ENCODE results near the gene ZNF195.

ZNF195 gene

DNA sequence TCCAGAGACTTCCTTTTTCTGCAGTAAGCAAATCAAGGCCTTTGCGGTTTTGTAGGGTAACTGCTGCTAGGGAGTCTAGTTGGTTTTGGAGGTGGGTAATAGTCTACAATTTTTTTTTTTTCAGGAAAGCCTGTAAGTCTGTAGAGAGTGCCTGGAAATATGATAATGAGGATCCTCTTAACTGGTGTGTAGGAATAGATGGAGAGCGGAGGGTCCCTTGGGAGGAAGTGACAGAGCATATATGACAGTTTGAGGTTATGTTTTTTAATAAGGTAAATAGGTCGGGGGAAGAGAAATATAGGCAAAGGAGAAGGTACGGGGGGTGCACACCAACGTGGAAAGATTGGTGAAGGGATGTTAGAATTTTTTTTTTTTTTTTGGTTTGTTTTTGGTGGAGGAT, 25.9 kb downstream of the ZNF195 start:
- TF ChIP-seq, protein P1, sequence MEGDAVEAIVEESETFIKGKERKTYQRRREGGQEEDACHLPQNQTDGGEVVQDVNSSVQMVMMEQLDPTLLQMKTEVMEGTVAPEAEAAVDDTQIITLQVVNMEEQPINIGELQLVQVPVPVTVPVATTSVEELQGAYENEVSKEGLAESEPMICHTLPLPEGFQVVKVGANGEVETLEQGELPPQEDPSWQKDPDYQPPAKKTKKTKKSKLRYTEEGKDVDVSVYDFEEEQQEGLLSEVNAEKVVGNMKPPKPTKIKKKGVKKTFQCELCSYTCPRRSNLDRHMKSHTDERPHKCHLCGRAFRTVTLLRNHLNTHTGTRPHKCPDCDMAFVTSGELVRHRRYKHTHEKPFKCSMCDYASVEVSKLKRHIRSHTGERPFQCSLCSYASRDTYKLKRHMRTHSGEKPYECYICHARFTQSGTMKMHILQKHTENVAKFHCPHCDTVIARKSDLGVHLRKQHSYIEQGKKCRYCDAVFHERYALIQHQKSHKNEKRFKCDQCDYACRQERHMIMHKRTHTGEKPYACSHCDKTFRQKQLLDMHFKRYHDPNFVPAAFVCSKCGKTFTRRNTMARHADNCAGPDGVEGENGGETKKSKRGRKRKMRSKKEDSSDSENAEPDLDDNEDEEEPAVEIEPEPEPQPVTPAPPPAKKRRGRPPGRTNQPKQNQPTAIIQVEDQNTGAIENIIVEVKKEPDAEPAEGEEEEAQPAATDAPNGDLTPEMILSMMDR (IDR thresholded peaks at IDR 0.05; ENCODE audit: low read depth, low read length, missing control alignments), result no peak
- no peak for DNase-seq (ENCODE audit: low read depth)
- in situ Hi-C loops (cut with HindIII; ENCODE audit: low sequenced_read_pairs), result no loop called here
- H3K4me3 ChIP-seq (ENCODE audit: low read depth, low read length), result no peak overlapping the region

GRCh38 chr11:3347127-3347526, 31.8 kb downstream of the ZNF195 start:
- H3K4me3 ChIP-seq (ENCODE audit: low read depth, low read length), result no peak overlapping the region
- TF ChIP-seq, protein P1 (IDR thresholded peaks at IDR 0.05; ENCODE audit: low read depth, low read length, missing control alignments), result no peak
- in situ Hi-C loops (cut with HindIII; ENCODE audit: low sequenced_read_pairs), result no loop called here
- no peak for DNase-seq (ENCODE audit: low read depth)

- no peak overlapping the region for H3K4me3 ChIP-seq (ENCODE audit: low read depth, low read length)
- no peak for DNase-seq (ENCODE audit: low read depth)
- in situ Hi-C loops (cut with HindIII; ENCODE audit: low sequenced_read_pairs), result no loop called here
- TF ChIP-seq, protein P1 (IDR thresholded peaks at IDR 0.05; ENCODE audit: low read depth, low read length, missing control alignments), result no peak
Observed at GRCh38 chr11:3346587-3346986, 32.4 kb downstream of the ZNF195 start.

GRCh38 chr11:3345736-3346135, 33.2 kb downstream of the ZNF195 start:
- TF ChIP-seq, protein P1 (IDR thresholded peaks at IDR 0.05; ENCODE audit: low read depth, low read length, missing control alignments), result no peak
- in situ Hi-C loops (cut with HindIII; ENCODE audit: low sequenced_read_pairs), result no loop called here
- no peak for DNase-seq (ENCODE audit: low read depth)
- H3K4me3 ChIP-seq (ENCODE audit: low read depth, low read length), result no peak overlapping the region

GRCh38 chr11:3344327-3345174, 34.4 kb downstream of the ZNF195 start:
- TF ChIP-seq, protein P1 (IDR thresholded peaks at IDR 0.05; ENCODE audit: low read depth, low read length, missing control alignments), result no peak
- in situ Hi-C loops (cut with HindIII; ENCODE audit: low sequenced_read_pairs), result no loop called here
- no peak overlapping the region for H3K4me3 ChIP-seq (ENCODE audit: low read depth, low read length)
- no peak for DNase-seq (ENCODE audit: low read depth)

DNA sequence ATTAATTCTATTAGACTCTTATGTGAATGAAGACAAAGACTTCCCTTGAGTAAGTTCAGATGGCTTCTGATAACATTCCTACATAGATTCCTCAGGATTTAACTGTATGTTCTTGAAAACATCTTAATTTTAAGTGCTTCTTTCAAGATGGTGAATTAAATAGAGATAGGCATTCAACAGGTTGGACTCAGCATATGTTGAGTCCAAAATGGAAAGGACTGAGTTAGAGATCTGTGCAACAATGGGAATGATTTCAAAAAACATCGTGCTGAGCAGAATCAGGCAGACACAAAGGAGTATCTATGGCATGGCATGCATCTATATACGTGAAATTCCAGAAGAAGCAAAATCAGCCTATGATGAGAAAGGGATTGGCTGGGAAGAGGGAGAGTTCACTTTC, 36.2 kb downstream of the ZNF195 start:
- in situ Hi-C loops (cut with HindIII; ENCODE audit: low sequenced_read_pairs), result no loop called here
- TF ChIP-seq, protein P1 (IDR thresholded peaks at IDR 0.05; ENCODE audit: low read depth, low read length, missing control alignments), result no peak
- no peak overlapping the region for H3K4me3 ChIP-seq (ENCODE audit: low read depth, low read length)
- no peak for DNase-seq (ENCODE audit: low read depth)

All from astrocyte of the cerebellum (primary cell).